Panc1 (cell line): ENCODE data around the gene DCC. TPM values are rescaled to one million over a fixed set of nuclear protein-coding genes. Genes with fewer than 3 reads are reported as not detected.
A peak's percentile ranks its signal among the peaks of the same experiment; 100 is the strongest.

Experiments used
- ATAC-seq: fragments of 200-7000 bp; cut with Tn5 transposase; 2 replicates; pipeline ENCODE4 v1.9.1; 2020; ENCODE audit warnings: mild to moderate bottlenecking, moderate library complexity
- BruUV-seq: library from RNA; stranded (reverse); fragments of 400-500 nt; replicated peaks from 2 replicates; lab custom pipeline; 2021; lab: Mats Ljungman, UMichigan
- CTCF ChIA-PET: fragments of 300-600 bp; sonication (Branson Sonifier 250); formaldehyde crosslinking; loops from one replicate; lab custom pipeline; 2022; ENCODE audit warnings: antibody characterized with exemption; lab: Charles Lee
- POLR2A ChIA-PET: fragments of 300-600 bp; sonication (Branson Sonifier 250); formaldehyde crosslinking; loops from one replicate; lab custom pipeline; 2022; ENCODE audit warnings: antibody characterized with exemption; lab: Charles Lee
- DNase-seq: peaks from one replicate; pipeline ENCODE4 v3.0.0-alpha.2; 2010; ENCODE audit warnings: low read depth, low spot score
- H3K27ac ChIP-seq: 2 replicates; pipeline ENCODE4 v1.5.1; 2011; ENCODE audit warnings: mild to moderate bottlenecking, low read length, inconsistent platforms
- H3K27me3 ChIP-seq: fragments of 200-500 bp; sonication (Bioruptor generic); 2 replicates; pipeline ENCODE4 v1.6.0; 2014; ENCODE audit warnings: low read length, inconsistent platforms; ENCODE audit not compliant: control insufficient read depth, insufficient read depth
- H3K36me3 ChIP-seq: fragments of 200-500 bp; sonication (Bioruptor generic); 2 replicates; pipeline ENCODE4 v1.5.1; 2014; ENCODE audit warnings: inconsistent platforms, mild to moderate bottlenecking, low read length, moderate library complexity; ENCODE audit not compliant: control insufficient read depth, insufficient read depth
- H3K4me1 ChIP-seq: 2 replicates; pipeline ENCODE4 v1.5.1; 2011; ENCODE audit warnings: inconsistent platforms, mild to moderate bottlenecking, low read length, moderate library complexity; ENCODE audit not compliant: control insufficient read depth, insufficient read depth
- H3K4me3 ChIP-seq, 2 experiments: 2 replicates each; pipeline ENCODE4 v1.5.1; 2011 to 2012; ENCODE audit warnings: low read depth in 2 of 2, low read length in 2 of 2, mild to moderate bottlenecking in 2 of 2, inconsistent platforms in 1 of 2, moderate library complexity in 1 of 2
- H3K9me3 ChIP-seq: fragments of 200-500 bp; sonication (Bioruptor generic); 2 replicates; pipeline ENCODE4 v1.5.1; 2014; ENCODE audit warnings: low read depth, mild to moderate bottlenecking, inconsistent platforms, low read length, moderate library complexity; ENCODE audit not compliant: control insufficient read depth, insufficient read depth
- CTCF ChIP-seq: fragments of 450-650 bp; IDR thresholded peaks from 2 replicates; pipeline ENCODE4 v1.5.1; 2017; ENCODE audit warnings: mild to moderate bottlenecking
- POLR2AphosphoS5 ChIP-seq: IDR thresholded peaks from 2 replicates; pipeline ENCODE4 v1.6.1; 2012; ENCODE audit warnings: mild to moderate bottlenecking, low read depth, low read length, moderate library complexity
- REST ChIP-seq, 2 experiments: IDR thresholded peaks; 2 replicates each; pipeline ENCODE4 v1.6.1; 2011 to 2012; ENCODE audit warnings: low read depth in 2 of 2, control low read depth in 1 of 2, low read length in 1 of 2, mild to moderate bottlenecking in 1 of 2, moderate library complexity in 1 of 2; ENCODE audit not compliant: insufficient read depth in 1 of 2
- SIN3A ChIP-seq: IDR thresholded peaks from 2 replicates; pipeline ENCODE4 v1.6.1; 2012; ENCODE audit warnings: low read depth, mild to moderate bottlenecking, low read length, moderate library complexity, borderline replicate concordance; ENCODE audit not compliant: insufficient read depth
- TCF7L2 ChIP-seq: IDR thresholded peaks from 2 replicates; pipeline ENCODE4 v1.6.1; 2011; ENCODE audit warnings: mild to moderate bottlenecking, low read depth, low read length, inconsistent platforms
- in situ Hi-C: cut with HindIII; loops from 2 replicates; pipeline ENCODE4 v1.10.0; 2016; ENCODE audit warnings: low sequenced_read_pairs, low pct_unique_long_range_greater_than_20kb
- intact Hi-C: fragments of 100-400 bp; cut with micrococcal nuclease; formaldehyde crosslinking; loops from one replicate; pipeline ENCODE4 v1.10.0; 2022; ENCODE audit not compliant: unreplicated experiment
- total RNA-seq: library from RNA; stranded (reverse); gene quantifications from one replicate; pipeline ENCODE4 v1.2.1, GENCODE V29; 2021; ENCODE audit not compliant: unreplicated experiment

Gene DCC
- total RNA-seq, 1 experiment from 2014 or later, result not detected

- DNase-seq, result no peak
- Histone ChIP-seq H3K4me3 (no peak overlapping the region), H3K27ac (no peak overlapping the region), H3K27me3 (no peaks in the 10 kb centered on the region), H3K36me3 (no peaks in the 10 kb centered on the region), H3K4me1 (no peaks in the 10 kb centered on the region), H3K9me3 (no peaks in the 10 kb centered on the region)
- no peak for ATAC-seq
- intact Hi-C loops, result no loop called here
- TF ChIP-seq SIN3A (no peak), POLR2AphosphoS5 (no peak), CTCF (peak; percentile 42), REST (IDR thresholded peaks at IDR 0.05; ENCODE audit: insufficient read depth in 1 of 2, low read depth in 2 of 2, low read length in 1 of 2) (no peak), TCF7L2 (no peak)
- ChIA-PET CTCF (no interaction called here), POLR2A (no interaction called here)
- in situ Hi-C loops, result no loop called here
- BruUV-seq, result no TSS peak
These were observed 377.0 kb downstream of the DCC start for GRCh38 chr18:52716973-52717372.

GRCh38 chr18:52722904-52723303, 382.9 kb downstream of the DCC start:
- POLR2A ChIA-PET, result no interaction called here
- DNase-seq (no peak), ATAC-seq (no peak)
- no peak overlapping the region for H3K27ac ChIP-seq
- H3K4me1 ChIP-seq, result no peaks in the 10 kb centered on the region
- H3K27me3 ChIP-seq, result no peaks in the 10 kb centered on the region
- no peak overlapping the region for H3K4me3 ChIP-seq
- no peaks in the 10 kb centered on the region for H3K36me3 ChIP-seq
- intact Hi-C loops (no loop called here), in situ Hi-C loops (no loop called here)
- BruUV-seq, result no TSS peak
- TF ChIP-seq REST (IDR thresholded peaks at IDR 0.05; ENCODE audit: insufficient read depth in 1 of 2, low read depth in 2 of 2, low read length in 1 of 2) (no peak), SIN3A (no peak), CTCF (no peak), TCF7L2 (no peak), POLR2AphosphoS5 (no peak)
- CTCF ChIA-PET, result no interaction called here
- no peaks in the 10 kb centered on the region for H3K9me3 ChIP-seq
